HG03039 (cell line): Measurements from ENCODE around the gene YWHAB.

Source experiments
- ATAC-seq: cut with Tn5 transposase; IDR thresholded peaks from one replicate; pipeline ENCODE4 v1.9.1; 2021; ENCODE audit warnings: mild to moderate bottlenecking, moderate library complexity; ENCODE audit not compliant: unreplicated experiment

YWHAB gene

GRCh38 chr20:44950368-44950767, 64.9 kb downstream of the YWHAB start:
- ATAC-seq, result no peak

GRCh38 chr20:44952731-44953130, 67.2 kb downstream of the YWHAB start:
- no peak for ATAC-seq

GRCh38 chr20:44954211-44954610, 68.7 kb downstream of the YWHAB start:
- ATAC-seq, result no peak

GRCh38 chr20:44955270-44955669, 69.8 kb downstream of the YWHAB start:
- no peak for ATAC-seq

GRCh38 chr20:44956410-44956809, 70.9 kb downstream of the YWHAB start:
- no peak for ATAC-seq
